ENCODE results near the gene SPEF2. TPM values are rescaled to one million over a fixed set of nuclear protein-coding genes. Genes with fewer than 3 reads are reported as not detected.

Gene SPEF2
- total RNA-seq, 1 experiment from 2014 or later, result 0.87 TPM

DNA sequence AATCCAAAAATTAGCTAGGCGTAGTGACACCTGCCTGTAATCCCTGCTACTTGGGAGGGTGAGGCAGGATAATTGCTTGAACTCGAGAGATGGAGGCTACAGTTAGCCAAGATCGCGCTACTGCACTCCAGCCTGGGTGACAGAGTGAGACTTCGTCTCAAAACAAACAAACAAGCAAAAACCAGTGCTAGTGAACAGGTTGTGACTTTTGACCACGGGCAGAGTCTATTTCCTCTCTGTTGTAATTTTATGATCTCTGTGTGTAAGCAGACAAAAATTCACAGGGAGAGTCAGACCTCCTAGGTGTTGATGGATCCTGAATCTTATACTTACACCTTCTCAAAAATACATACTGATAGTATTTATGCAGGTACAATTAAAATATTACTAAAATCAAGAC is 65.8 kb downstream of the SPEF2 start:
- TF ChIP-seq REST (IDR thresholded peaks at IDR 0.05; ENCODE audit: insufficient read depth in 1 of 2, low read depth in 2 of 2, low read length in 1 of 2) (no peak), CTCF (IDR thresholded peaks at IDR 0.05) (no peak)
- POLR2A ChIA-PET, result no interaction called here
- in situ Hi-C loops (cut with HindIII; ENCODE audit: low pct_unique_long_range_greater_than_20kb, low sequenced_read_pairs), result no loop called here
- Histone ChIP-seq H3K9me3 (ENCODE audit: control insufficient read depth, insufficient read depth, low read depth, low read length) (no peaks in the 10 kb centered on the region), H3K27ac (ENCODE audit: low read length) (no peak overlapping the region), H3K4me3 (ENCODE audit: low read depth in 2 of 2, low read length in 2 of 2) (no peak overlapping the region), H3K4me1 (ENCODE audit: control insufficient read depth, insufficient read depth, low read length) (no peaks in the 10 kb centered on the region), H3K36me3 (ENCODE audit: control insufficient read depth, insufficient read depth, low read length) (no peaks in the 10 kb centered on the region), H3K27me3 (ENCODE audit: control insufficient read depth, insufficient read depth, low read length) (no peaks in the 10 kb centered on the region)
- no TSS peak for BruUV-seq (replicated peaks)
- ATAC-seq, result no peak
- CTCF ChIA-PET, result no interaction called here
- intact Hi-C loops (cut with micrococcal nuclease; ENCODE audit: unreplicated experiment), result no loop called here
- no peak for DNase-seq (ENCODE audit: low read depth, low spot score)

DNA sequence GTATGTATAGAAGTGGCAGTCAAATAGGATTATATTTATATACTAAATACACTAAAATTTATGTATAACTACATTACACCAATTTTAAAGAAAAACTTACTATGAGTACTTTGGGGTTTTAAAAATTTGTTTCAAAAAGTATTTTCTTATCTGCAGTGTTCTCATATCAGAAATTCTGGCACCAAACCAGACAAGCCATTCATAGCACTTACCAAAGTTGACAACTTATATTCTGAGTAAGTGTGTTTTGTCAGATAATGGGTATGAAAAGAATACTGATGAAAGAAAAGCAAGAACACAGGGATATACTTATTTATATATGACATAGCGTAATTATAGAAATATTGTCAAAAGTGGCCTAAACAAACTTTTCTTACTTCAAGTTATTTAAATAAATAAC is 67.5 kb downstream of the SPEF2 start:
- no peaks in the 10 kb centered on the region for H3K9me3 ChIP-seq (ENCODE audit: control insufficient read depth, insufficient read depth, low read depth, low read length)

GRCh38 chr5:35687961-35688360 is 70.3 kb downstream of the SPEF2 start:
- H3K36me3 ChIP-seq (ENCODE audit: control insufficient read depth, insufficient read depth, low read length), result no peaks in the 10 kb centered on the region
- ChIA-PET POLR2A (no interaction called here), CTCF (no interaction called here)
- H3K27ac ChIP-seq (ENCODE audit: low read length), result no peak overlapping the region
- no peaks in the 10 kb centered on the region for H3K4me1 ChIP-seq (ENCODE audit: control insufficient read depth, insufficient read depth, low read length)
- BruUV-seq (replicated peaks), result no TSS peak
- H3K4me3 ChIP-seq (ENCODE audit: low read depth in 2 of 2, low read length in 2 of 2), result no peak overlapping the region
- DNase-seq (ENCODE audit: low read depth, low spot score) (no peak), ATAC-seq (no peak)
- intact Hi-C loops (cut with micrococcal nuclease; ENCODE audit: unreplicated experiment), result no loop called here
- H3K27me3 ChIP-seq (ENCODE audit: control insufficient read depth, insufficient read depth, low read length), result no peaks in the 10 kb centered on the region
- in situ Hi-C loops (cut with HindIII; ENCODE audit: low pct_unique_long_range_greater_than_20kb, low sequenced_read_pairs), result no loop called here
- H3K9me3 ChIP-seq (ENCODE audit: control insufficient read depth, insufficient read depth, low read depth, low read length), result no peaks in the 10 kb centered on the region
- TF ChIP-seq POLR2AphosphoS5 (IDR thresholded peaks at IDR 0.05; ENCODE audit: low read depth, low read length) (no peak), CTCF (IDR thresholded peaks at IDR 0.05) (no peak), REST (IDR thresholded peaks at IDR 0.05; ENCODE audit: insufficient read depth in 1 of 2, low read depth in 2 of 2, low read length in 1 of 2) (no peak), SIN3A (IDR thresholded peaks at IDR 0.05; ENCODE audit: borderline replicate concordance, insufficient read depth, low read depth, low read length) (no peak), TCF7L2 (IDR thresholded peaks at IDR 0.05; ENCODE audit: low read depth, low read length) (no peak)

More for the DNA sequence above, 67.5 kb downstream of the SPEF2 start:
- intact Hi-C loops (cut with micrococcal nuclease; ENCODE audit: unreplicated experiment) (no loop called here), in situ Hi-C loops (cut with HindIII; ENCODE audit: low pct_unique_long_range_greater_than_20kb, low sequenced_read_pairs) (no loop called here)
- no peaks in the 10 kb centered on the region for H3K27me3 ChIP-seq (ENCODE audit: control insufficient read depth, insufficient read depth, low read length)
- ATAC-seq, result no peak
- H3K4me3 ChIP-seq (ENCODE audit: low read depth in 2 of 2, low read length in 2 of 2), result no peak overlapping the region
- TF ChIP-seq POLR2AphosphoS5 (IDR thresholded peaks at IDR 0.05; ENCODE audit: low read depth, low read length) (no peak), TCF7L2 (IDR thresholded peaks at IDR 0.05; ENCODE audit: low read depth, low read length) (no peak)
- no peaks in the 10 kb centered on the region for H3K36me3 ChIP-seq (ENCODE audit: control insufficient read depth, insufficient read depth, low read length)
- ChIA-PET POLR2A (no interaction called here), CTCF (no interaction called here)
- no peak overlapping the region for H3K27ac ChIP-seq (ENCODE audit: low read length)
- no peaks in the 10 kb centered on the region for H3K4me1 ChIP-seq (ENCODE audit: control insufficient read depth, insufficient read depth, low read length)
- no peak for DNase-seq (ENCODE audit: low read depth, low spot score)
- no TSS peak for BruUV-seq (replicated peaks)
